Measurements from ENCODE around the gene C1QA.
A peak's percentile ranks its signal among the peaks of the same experiment; 100 is the strongest.

The C1QA gene

GRCh38 chr1:22636927-22637326 is 499 bp downstream of the C1QA start:
- no peak for TF ChIP-seq CTCF (IDR thresholded peaks at IDR 0.05)

GRCh38 chr1:22637907-22638445 is 1.5 kb downstream of the C1QA start:
- TF ChIP-seq CTCF (IDR thresholded peaks at IDR 0.05) = no peak

- TF ChIP-seq CTCF (IDR thresholded peaks at IDR 0.05) = no peak
These were observed 2.2 kb downstream of the C1QA start for GRCh38 chr1:22638476-22639234.

GRCh38 chr1:22639286-22639685 is 2.9 kb downstream of the C1QA start:
- TF ChIP-seq CTCF (IDR thresholded peaks at IDR 0.05) = no peak

- TF ChIP-seq CTCF (IDR thresholded peaks at IDR 0.05) = no peak
These were observed 4.8 kb downstream of the C1QA start for GRCh38 chr1:22641247-22641646.

- peak; percentile 66 for TF ChIP-seq CTCF (IDR thresholded peaks at IDR 0.05)
These were observed 5.6 kb downstream of the C1QA start for GRCh38 chr1:22641906-22642636.

- TF ChIP-seq CTCF (IDR thresholded peaks at IDR 0.05) = no peak
These were observed 7.0 kb downstream of the C1QA start, which contains the start of gene C1QC for GRCh38 chr1:22643381-22643780. TSS of gene C1QC (plus strand) at chr1:22643633. CDS start at chr1:22644024, 391 bp downstream.

Measured in LNCAP (cell line).